OCI-LY7 (cell line): ENCODE results near the gene ABCB8. TPM values are rescaled to one million over a fixed set of nuclear protein-coding genes. Genes with fewer than 3 reads are reported as not detected.

Experiments
- BruUV-seq: library from RNA; stranded (reverse); fragments of 400-500 nt; replicated peaks from 2 replicates; lab custom pipeline; 2021; lab: Mats Ljungman, UMichigan
- CTCF ChIA-PET: fragments of 300-600 bp; sonication (Branson Sonifier 250); formaldehyde crosslinking; loops from one replicate; lab custom pipeline; 2022; ENCODE audit warnings: antibody characterized with exemption; ENCODE audit not compliant: unreplicated experiment; lab: Charles Lee
- POLR2A ChIA-PET: fragments of 300-600 bp; sonication (Branson Sonifier 250); formaldehyde crosslinking; loops from one replicate; lab custom pipeline; 2022; ENCODE audit warnings: antibody characterized with exemption; lab: Charles Lee
- DNase-seq: peaks from one replicate; pipeline ENCODE4 v3.0.0-alpha.2; 2015; ENCODE audit warnings: low spot score
- H2AFZ ChIP-seq: fragments of 200-600 bp; sonication (generic), shearing (Covaris generic); 2 replicates; pipeline ENCODE4 v1.6.1; 2014; ENCODE audit warnings: mild to moderate bottlenecking, antibody characterized with exemption, low read length, moderate library complexity
- H3K27ac ChIP-seq: fragments of 200-600 bp; sonication (generic); 2 replicates; pipeline ENCODE4 v1.5.1; 2014; ENCODE audit warnings: mixed run types, low read depth, mild to moderate bottlenecking, moderate library complexity, low read length, inconsistent platforms; ENCODE audit not compliant: poor library complexity, severe bottlenecking
- H3K36me3 ChIP-seq: fragments of 200-600 bp; sonication (generic); 2 replicates; pipeline ENCODE4 v1.6.1; 2014; ENCODE audit warnings: mild to moderate bottlenecking, antibody characterized with exemption, low read length, moderate library complexity, mixed read lengths; ENCODE audit not compliant: insufficient read depth
- H3K4me1 ChIP-seq: fragments of 200-600 bp; sonication (generic); 2 replicates; pipeline ENCODE4 v1.5.1; 2014; ENCODE audit warnings: mild to moderate bottlenecking, low read length; ENCODE audit not compliant: insufficient read depth, poor library complexity, severe bottlenecking
- H3K4me2 ChIP-seq: fragments of 200-600 bp; sonication (generic); 2 replicates; pipeline ENCODE4 v1.6.1; 2014; ENCODE audit warnings: mild to moderate bottlenecking, low read length
- H3K4me3 ChIP-seq: fragments of 200-600 bp; sonication (generic); 2 replicates; pipeline ENCODE4 v1.5.1; 2014; ENCODE audit warnings: mild to moderate bottlenecking, low read depth, low read length; ENCODE audit not compliant: poor library complexity, severe bottlenecking
- H3K79me2 ChIP-seq: fragments of 200-600 bp; sonication (generic); 2 replicates; pipeline ENCODE4 v1.6.1; 2016; ENCODE audit warnings: low read depth, mild to moderate bottlenecking, low read length, moderate library complexity, mixed read lengths; ENCODE audit not compliant: insufficient read depth
- H3K9me2 ChIP-seq: fragments of 200-600 bp; sonication (generic); 2 replicates; pipeline ENCODE4 v1.6.1; 2016; ENCODE audit warnings: mild to moderate bottlenecking, low read length, mixed read lengths; ENCODE audit not compliant: insufficient read depth
- H3K9me3 ChIP-seq: fragments of 200-600 bp; sonication (generic); 2 replicates; pipeline ENCODE4 v1.6.1; 2014; ENCODE audit warnings: mild to moderate bottlenecking, mixed run types, low read length, mixed read lengths
- H4K20me1 ChIP-seq: fragments of 200-600 bp; sonication (generic); 2 replicates; pipeline ENCODE4 v1.6.1; 2014; ENCODE audit warnings: mild to moderate bottlenecking, antibody characterized with exemption, low read length, moderate library complexity, mixed read lengths; ENCODE audit not compliant: insufficient read depth
- EZH2phosphoT487 ChIP-seq: fragments of 200-600 bp; sonication (generic); IDR thresholded peaks from 2 replicates; pipeline ENCODE4 v1.6.1; 2018; ENCODE audit warnings: low read depth, borderline replicate concordance, mild to moderate bottlenecking, mixed run types, antibody characterized with exemption, low read length, moderate library complexity, mixed read lengths
- intact Hi-C: fragments of 100-400 bp; cut with micrococcal nuclease; formaldehyde crosslinking; loops from one replicate; pipeline ENCODE4 v1.10.0; 2022; ENCODE audit not compliant: unreplicated experiment
- total RNA-seq, 2 experiments: library from RNA; depleted of rRNA in 1 of 2; stranded (reverse); fragments of >200 nt in 1 of 2; shearing (Covaris generic) in 1 of 2; gene quantifications; 2 replicates each; pipeline ENCODE4 v1.2.3, GENCODE V29; 2014 to 2022
- TF ChIP-seq, protein P1 (sequence below): fragments of 200-600 bp; sonication (generic); conservative IDR thresholded peaks from 2 replicates; pipeline ENCODE4 v1.5.1; 2014; ENCODE audit warnings: mild to moderate bottlenecking, antibody characterized with exemption, low read length, moderate library complexity, mixed read lengths

Gene ABCB8
- total RNA-seq, 2 experiments from 2014 or later: 32.0 to 64.7 TPM

DNA sequence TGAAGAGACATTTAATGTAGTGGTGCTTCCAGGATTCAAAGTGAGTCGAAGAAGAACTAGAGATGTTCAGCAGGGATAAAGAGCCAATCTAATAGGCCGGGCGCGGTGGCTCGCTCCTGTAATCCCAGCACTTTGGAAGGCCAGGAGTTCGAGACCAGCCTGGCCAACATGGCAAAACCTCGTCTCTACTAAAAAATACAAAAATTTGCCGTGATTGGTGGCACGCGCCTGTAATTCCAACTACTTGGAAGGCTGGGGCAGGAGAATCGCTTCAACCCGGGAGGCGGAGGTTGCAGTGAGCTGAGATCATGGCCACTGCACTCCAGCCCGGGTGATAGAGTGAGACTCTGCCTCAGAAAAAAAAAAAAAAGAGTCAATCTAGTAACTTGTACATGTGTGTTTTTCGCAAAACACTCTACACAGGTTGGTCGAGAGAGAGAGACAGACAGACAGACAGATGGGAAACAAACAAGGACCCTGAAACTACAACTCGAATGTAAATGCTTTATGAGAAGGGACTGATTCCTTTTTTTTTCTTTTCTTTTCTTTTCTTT lies 775 bp downstream of the ABCB8 start:
- TF ChIP-seq, protein P1, sequence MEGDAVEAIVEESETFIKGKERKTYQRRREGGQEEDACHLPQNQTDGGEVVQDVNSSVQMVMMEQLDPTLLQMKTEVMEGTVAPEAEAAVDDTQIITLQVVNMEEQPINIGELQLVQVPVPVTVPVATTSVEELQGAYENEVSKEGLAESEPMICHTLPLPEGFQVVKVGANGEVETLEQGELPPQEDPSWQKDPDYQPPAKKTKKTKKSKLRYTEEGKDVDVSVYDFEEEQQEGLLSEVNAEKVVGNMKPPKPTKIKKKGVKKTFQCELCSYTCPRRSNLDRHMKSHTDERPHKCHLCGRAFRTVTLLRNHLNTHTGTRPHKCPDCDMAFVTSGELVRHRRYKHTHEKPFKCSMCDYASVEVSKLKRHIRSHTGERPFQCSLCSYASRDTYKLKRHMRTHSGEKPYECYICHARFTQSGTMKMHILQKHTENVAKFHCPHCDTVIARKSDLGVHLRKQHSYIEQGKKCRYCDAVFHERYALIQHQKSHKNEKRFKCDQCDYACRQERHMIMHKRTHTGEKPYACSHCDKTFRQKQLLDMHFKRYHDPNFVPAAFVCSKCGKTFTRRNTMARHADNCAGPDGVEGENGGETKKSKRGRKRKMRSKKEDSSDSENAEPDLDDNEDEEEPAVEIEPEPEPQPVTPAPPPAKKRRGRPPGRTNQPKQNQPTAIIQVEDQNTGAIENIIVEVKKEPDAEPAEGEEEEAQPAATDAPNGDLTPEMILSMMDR: no peak
- TF ChIP-seq EZH2phosphoT487: no peak
- H4K20me1 ChIP-seq: 0 out of 2 replicates have a peak, but pooled peaks cover 3% of the 10 kb centered on the region
- H3K9me2 ChIP-seq: no peaks in the 10 kb centered on the region
- peaks cover 14% of the 10 kb centered on the region; the same call in 1 of the 2 replicates for H3K79me2 ChIP-seq
- H2AFZ ChIP-seq: peak overlapping the region; percentile 66; the same call in 1 of the 2 replicates
- H3K27ac ChIP-seq: no peak overlapping the region
- CTCF ChIA-PET: no interaction called here
- H3K4me3 ChIP-seq: peak overlapping the region; percentile 80
- POLR2A ChIA-PET: interaction anchor here (0.7 to 1.3 kb wide), 5 partner anchors 8 to 136 kb away, joined by 3 to 6 read pairs (median 4); no protein-coding TSS in a partner anchor
- no peaks in the 10 kb centered on the region for H3K9me3 ChIP-seq
- intact Hi-C loops: loop anchor here (1.0 to 2.0 kb wide), 3 partner anchors 29 to 55 kb away; partner anchors contain the start of gene FASTK
- BruUV-seq: no TSS peak
- peak overlapping the region; percentile 76 for H3K4me2 ChIP-seq
- no peak for DNase-seq
- H3K4me1 ChIP-seq: peaks cover 23% of the 10 kb centered on the region
- no peaks in the 10 kb centered on the region for H3K36me3 ChIP-seq

DNA sequence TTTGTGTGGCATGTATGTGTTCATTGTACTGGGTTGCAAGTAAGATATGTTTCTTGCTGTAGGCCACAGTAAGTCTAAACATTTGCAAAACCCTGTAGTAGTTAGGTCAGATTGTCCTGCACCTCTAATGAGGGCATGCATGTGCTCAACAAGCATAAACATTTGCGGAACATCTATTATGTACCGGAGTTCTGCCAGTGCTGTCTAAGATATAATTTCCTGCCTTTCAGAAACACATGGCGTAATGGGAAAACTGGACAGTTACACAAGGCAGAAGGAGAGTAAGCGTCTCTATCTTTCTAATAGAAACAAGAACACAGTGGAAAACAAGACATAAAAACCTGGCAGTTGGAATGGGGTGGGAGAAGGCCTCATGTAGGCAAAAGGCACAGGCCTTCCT lies 2.8 kb downstream of the ABCB8 start:
- TSS peak; percentile 48 for BruUV-seq

More for the DNA sequence above, 2.8 kb downstream of the ABCB8 start:
- intact Hi-C loops: no loop called here
- Histone ChIP-seq H3K79me2 (peaks cover 14% of the 10 kb centered on the region; the same call in 1 of the 2 replicates), H3K27ac (no peak overlapping the region), H3K9me2 (no peaks in the 10 kb centered on the region), H3K36me3 (peaks cover 5% of the 10 kb centered on the region; the same call in 1 of the 2 replicates), H3K9me3 (no peaks in the 10 kb centered on the region), H3K4me3 (no peak overlapping the region), H3K4me2 (no peak overlapping the region), H4K20me1 (0 out of 2 replicates have a peak, but pooled peaks cover 3% of the 10 kb centered on the region), H2AFZ (no peak overlapping the region), H3K4me1 (peaks cover 23% of the 10 kb centered on the region)
- POLR2A ChIA-PET: no interaction called here
- DNase-seq: no peak
- TF ChIP-seq, protein P1: no peak
- no peak for TF ChIP-seq EZH2phosphoT487
- CTCF ChIA-PET: no interaction called here
